HG02981 (cell line): ENCODE results near the gene KRT24.
"Not testable (repeated sequence)": the region's sequence is repeated elsewhere in the genome, so short reads cannot be mapped to it uniquely, and the experiment has no call there.

Source experiments
- ATAC-seq: cut with Tn5 transposase; IDR thresholded peaks from one replicate; pipeline ENCODE4 v1.9.1; 2021; ENCODE audit warnings: mild to moderate bottlenecking, moderate library complexity; ENCODE audit not compliant: unreplicated experiment

Gene KRT24

GRCh38 chr17:40703652-40704051 is at the start of gene KRT24:
Gene KRT24 (minus strand): TSS chr17:40703752. CDS start chr17:40703693, 59 bp downstream.
- no peak for ATAC-seq

- no peak for ATAC-seq
These were observed 47.5 kb upstream of the KRT24 start for GRCh38 chr17:40751065-40751464.

- ATAC-seq: no peak
These were observed 46.8 kb upstream of the KRT24 start for GRCh38 chr17:40750391-40750790.

- not testable (repeated sequence) for ATAC-seq
These were observed 45.1 kb upstream of the KRT24 start for GRCh38 chr17:40748666-40749065.

GRCh38 chr17:40738553-40738952 is 35.0 kb upstream of the KRT24 start:
- no peak for ATAC-seq

GRCh38 chr17:40735016-40735415 is 31.5 kb upstream of the KRT24 start:
- ATAC-seq: no peak

GRCh38 chr17:40734018-40734417 is 30.5 kb upstream of the KRT24 start:
- no peak for ATAC-seq

GRCh38 chr17:40730970-40731369 is 27.4 kb upstream of the KRT24 start:
- no peak for ATAC-seq

- no peak for ATAC-seq
These were observed 24.1 kb upstream of the KRT24 start for GRCh38 chr17:40727447-40728231.

GRCh38 chr17:40726919-40727318 is 23.4 kb upstream of the KRT24 start:
- no peak for ATAC-seq

- no peak for ATAC-seq
These were observed 21.1 kb upstream of the KRT24 start for GRCh38 chr17:40724656-40725055.

- ATAC-seq: no peak
These were observed 18.7 kb upstream of the KRT24 start for GRCh38 chr17:40722241-40722640.

GRCh38 chr17:40720899-40721298 is 17.3 kb upstream of the KRT24 start:
- no peak for ATAC-seq

- no peak for ATAC-seq
These were observed 15.4 kb upstream of the KRT24 start for GRCh38 chr17:40718930-40719329.

GRCh38 chr17:40717776-40718175 is 14.2 kb upstream of the KRT24 start:
- ATAC-seq: no peak

- ATAC-seq: no peak
These were observed 10.9 kb upstream of the KRT24 start for GRCh38 chr17:40714473-40714872.

- no peak for ATAC-seq
These were observed 4.2 kb upstream of the KRT24 start for GRCh38 chr17:40707745-40708144.

- ATAC-seq: no peak
These were observed 2.0 kb upstream of the KRT24 start for GRCh38 chr17:40705584-40705983.

- ATAC-seq: no peak
These were observed 1.3 kb downstream of the KRT24 start for GRCh38 chr17:40702271-40702670.

- ATAC-seq: no peak
These were observed 3.7 kb downstream of the KRT24 start for GRCh38 chr17:40699853-40700252.

- no peak for ATAC-seq
These were observed 4.2 kb downstream of the KRT24 start for GRCh38 chr17:40699371-40699770.

GRCh38 chr17:40697297-40697696 is 6.3 kb downstream of the KRT24 start:
- no peak for ATAC-seq

- ATAC-seq: no peak
These were observed 6.9 kb downstream of the KRT24 start for GRCh38 chr17:40696651-40697072.
